Loucy (cell line): ENCODE measurements around the gene PPA2.

Experiments used
- CTCF ChIP-seq: fragments of 200-600 bp; sonication (generic); conservative IDR thresholded peaks from 2 replicates; pipeline ENCODE4 v1.5.1; 2014; ENCODE audit warnings: mild to moderate bottlenecking, antibody characterized with exemption, low read length
- EZH2phosphoT487 ChIP-seq: fragments of 200-600 bp; IDR thresholded peaks from 2 replicates; pipeline ENCODE4 v1.6.1; 2018; ENCODE audit warnings: antibody characterized with exemption, mild to moderate bottlenecking, moderate library complexity, borderline replicate concordance

- TF ChIP-seq CTCF (peak; percentile 63), EZH2phosphoT487 (no peak)
Observed at GRCh38 chr4:105496899-105497298, 23.0 kb upstream of the PPA2 start.
